ENCODE measurements around the gene ARMC5. TPM values are rescaled to one million over a fixed set of nuclear protein-coding genes. Genes with fewer than 3 reads are reported as not detected.

Gene ARMC5
- polyA plus RNA-seq, 1 of the 3 experiments (the other 2 are of a cell fraction) = 8.9 TPM

- POLR2A ChIA-PET = interaction anchor here (1.0 to 1.6 kb wide), 8 partner anchors 12 to 205 kb away, joined by 3 to 14 read pairs (median 6); partner anchors contain the start of gene ARMC5
- WGBS (ENCODE audit: low lambda C conversion rate) = under 1% methylated on average over 17 of the region's 65 CpGs
- DNase-seq = peak; percentile 94
- TF ChIP-seq TCF12 (IDR thresholded peaks at IDR 0.05) (peak; percentile 48), EZH2phosphoT487 (IDR thresholded peaks at IDR 0.05; ENCODE audit: borderline replicate concordance, low read depth) (no peak), ELF1 (IDR thresholded peaks at IDR 0.05) (peak; percentile 95), ZBTB33 (IDR thresholded peaks at IDR 0.05; ENCODE audit: borderline replicate concordance, low read depth) (peak; percentile 52; the same call in 1 of the 2 replicates), YY1 (IDR thresholded peaks at IDR 0.05; ENCODE audit: low read depth) (peak; percentile 89), MEF2A (IDR thresholded peaks at IDR 0.05; ENCODE audit: borderline replicate concordance, low read depth) (no peak), GABPA (IDR thresholded peaks at IDR 0.05; ENCODE audit: low read depth) (peak; percentile 84), POLR2AphosphoS5 (IDR thresholded peaks at IDR 0.05; ENCODE audit: low read depth, low read length) (peak; percentile 91), RAD21 (IDR thresholded peaks at IDR 0.05; ENCODE audit: low read length) (no peak), MAX (IDR thresholded peaks at IDR 0.05; ENCODE audit: low read depth) (peak; percentile 91), NRF1 (IDR thresholded peaks at IDR 0.05; ENCODE audit: low read depth, low read length) (no peak), CTCF (IDR thresholded peaks at IDR 0.05) (no peak), MXI1 (IDR thresholded peaks at IDR 0.05; ENCODE audit: low read depth, low read length) (peak; percentile 92), IRF3 (IDR thresholded peaks at IDR 0.05; ENCODE audit: low read depth, low read length) (no peak), USF1 (IDR thresholded peaks at IDR 0.05; ENCODE audit: borderline replicate concordance, low read depth) (no peak), CHD2 (IDR thresholded peaks at IDR 0.05; ENCODE audit: low read length, partially characterized antibody) (peak; percentile 60), FOXJ3 (CRISPR knock-in tag; IDR thresholded peaks at IDR 0.05) (no peak), PBX3 (IDR thresholded peaks at IDR 0.05) (0 out of 2 replicates have a peak, but pooled peaks have one; percentile 20), NFIC (IDR thresholded peaks at IDR 0.05; ENCODE audit: borderline replicate concordance) (peak; percentile 6; the same call in 1 of the 2 replicates), REST (IDR thresholded peaks at IDR 0.05; ENCODE audit: low read depth, low read length) (peak; percentile 67; the same call in 1 of the 2 replicates), SMC3 (IDR thresholded peaks at IDR 0.05; ENCODE audit: low read depth, low read length) (no peak)
These were observed 48.8 kb downstream of the ARMC5 start, which contains the start of gene RUSF1 for GRCh38 chr16:31507929-31508705. Gene RUSF1, minus strand, starts transcription at chr16:31508391. Its CDS starts 18 bp downstream, at chr16:31508373.

More at GRCh38 chr16:31507929-31508705, 48.8 kb downstream of the ARMC5 start, which contains the start of gene RUSF1:
- Histone ChIP-seq H3K9me3 (no peaks in the 10 kb centered on the region), H3F3A (replicated peaks; ENCODE audit: insufficient read depth) (peaks cover 3% of the 10 kb centered on the region), H3K4me3 (ENCODE audit: low read depth in 2 of 2, low read length in 1 of 2) (peak within 1 kb of the TSS; percentile 92 to 96), H3K27ac (ENCODE audit: low read depth in 2 of 2, low read length in 1 of 2) (peak within 1 kb of the TSS; percentile 80 to 87), H3K4me2 (peak within 1 kb of the TSS; percentile 87), H3K36me3 (replicated peaks in 1 of 2; ENCODE audit: control insufficient read depth in 1 of 2, insufficient read depth in 2 of 2, low read length in 1 of 2) (peaks cover 7 to 14% of the 10 kb centered on the region in 2 experiments), H4K20me1 (ENCODE audit: insufficient read depth) (no peaks in the 10 kb centered on the region), H3K4me1 (ENCODE audit: control insufficient read depth in 1 of 2, insufficient read depth in 2 of 2, low read depth in 1 of 2, low read length in 1 of 2) (peaks cover 0 to 18% of the 10 kb centered on the region in 2 experiments; a peak in 3 of 4 replicates), H3K9ac (peak within 1 kb of the TSS; percentile 99), H3K9me2 (no peaks in the 10 kb centered on the region), H3K79me2 (ENCODE audit: insufficient read depth) (peaks cover 46% of the 10 kb centered on the region), H3K27me3 (ENCODE audit: insufficient read depth) (no peaks in the 10 kb centered on the region), H2AFZ (ENCODE audit: low read depth) (peak within 1 kb of the TSS; percentile 97)
- CTCF ChIA-PET = interaction anchor here (0.6 to 1.4 kb wide), 5 partner anchors 14 to 360 kb away, joined by 3 read pairs; no protein-coding TSS in a partner anchor
